Measurements from ENCODE around the gene KCNQ1OT1. TPM values are rescaled to one million over a fixed set of nuclear protein-coding genes. Genes with fewer than 3 reads are reported as not detected.

The KCNQ1OT1 gene
- polyA plus RNA-seq, 6 donors from 2014 or later, result 0.08 to 0.28 (median 0.12) TPM

DNA sequence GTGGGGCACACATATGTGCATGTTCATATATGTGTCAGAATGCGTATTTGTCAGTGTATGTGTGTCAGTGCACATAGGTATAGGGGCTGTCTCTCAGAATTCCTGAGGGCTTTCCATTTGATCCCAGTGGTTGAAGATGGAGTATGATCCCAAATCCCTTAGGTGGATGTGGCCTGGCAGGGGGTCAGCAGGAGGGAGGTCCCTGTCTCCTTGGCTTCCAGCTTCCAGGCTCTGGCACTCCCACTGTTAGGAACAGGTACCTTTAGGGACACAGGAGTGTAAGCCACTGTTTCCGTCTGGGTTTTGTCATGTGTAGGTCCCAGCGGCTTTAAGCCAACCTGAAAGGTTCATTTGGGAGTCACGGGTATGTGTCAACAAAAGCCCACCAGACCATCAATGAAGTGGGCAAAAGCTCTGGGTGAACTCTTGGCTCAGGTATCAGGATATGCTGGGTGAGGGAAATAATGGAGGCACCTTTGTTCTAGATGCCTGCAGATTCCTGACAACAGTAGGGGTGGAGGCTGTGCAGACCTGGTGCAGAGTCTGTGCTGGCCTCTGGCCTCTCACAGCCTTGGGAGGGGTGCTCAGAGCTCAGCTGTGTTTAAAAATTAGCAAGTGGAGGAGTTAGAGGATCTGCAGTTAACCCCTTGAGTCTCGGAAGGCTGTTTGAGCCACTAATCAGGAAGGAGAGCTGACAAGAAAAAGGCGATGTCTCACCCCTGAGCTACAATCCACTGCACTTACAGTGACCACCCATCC lies 9.0 kb downstream of the KCNQ1OT1 start:
- Mint-ChIP-seq H3K4me1 (peaks cover 34 to 43% (median 36%) of the 10 kb centered on the region in 3 donors), H3K4me3 (no peak overlapping the region), H3K27me3 (no peaks in the 10 kb centered on the region), H3K9me3 (no peaks in the 10 kb centered on the region), H3K27ac (no peak overlapping the region), H3K36me3 (no peaks in the 10 kb centered on the region)
- ATAC-seq (ENCODE audit: low read depth in 2 of 2) (no peak), DNase-seq (no peak)

DNA sequence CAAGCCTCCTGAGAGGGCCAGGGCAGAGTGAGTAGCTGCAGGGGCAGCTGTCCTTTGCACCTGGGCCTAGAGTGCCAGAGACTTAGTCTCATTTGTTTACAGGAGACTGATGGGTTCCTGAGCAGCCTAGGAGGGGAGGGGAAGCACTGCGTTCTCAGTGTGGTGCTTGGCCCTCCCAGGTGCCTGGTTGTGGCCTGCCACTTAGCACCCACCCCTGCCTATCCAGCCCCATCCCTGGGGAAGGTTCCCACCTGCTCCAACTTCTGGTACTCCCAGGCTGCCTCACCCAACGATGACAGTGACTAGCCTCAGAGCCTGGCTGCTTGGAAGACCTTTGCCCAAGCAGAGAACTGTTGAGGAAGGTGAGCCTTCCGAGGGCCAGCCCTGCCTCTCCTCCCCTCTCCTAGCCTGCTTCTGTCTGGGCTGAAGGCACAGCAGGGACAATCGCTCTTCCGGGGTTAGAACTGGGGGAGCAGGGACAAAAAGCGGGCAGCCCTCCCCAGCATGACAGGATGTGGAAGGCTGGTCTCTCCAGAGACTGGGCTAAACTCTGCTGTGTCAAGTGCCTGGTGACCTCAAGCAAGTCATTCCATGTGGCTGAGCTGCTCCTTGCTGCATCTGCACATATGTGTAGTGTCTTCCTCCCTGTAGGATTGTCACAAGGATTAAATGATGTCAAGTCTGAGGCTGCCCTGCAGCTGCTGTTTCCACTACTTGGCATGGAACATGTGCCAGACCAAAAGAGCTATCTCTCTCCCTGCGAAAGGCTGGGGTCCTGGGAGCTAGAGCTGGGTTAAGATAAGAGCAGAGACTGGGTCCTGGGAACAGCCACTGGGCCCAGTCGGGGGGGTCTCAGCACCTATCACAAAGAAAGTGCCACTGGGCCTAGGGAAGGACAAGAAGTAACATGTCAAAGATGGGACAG lies 9.9 kb downstream of the KCNQ1OT1 start:
- Mint-ChIP-seq H3K9me3 (no peaks in the 10 kb centered on the region), H3K4me1 (peaks cover 30 to 35% (median 32%) of the 10 kb centered on the region in 3 donors), H3K36me3 (no peaks in the 10 kb centered on the region), H3K27ac (peak overlapping the region in 2 of 6 donors; percentile 82 to 89), H3K27me3 (no peaks in the 10 kb centered on the region), H3K4me3 (peak overlapping the region in 3 of 8 donors; percentile 20 to 53 (median 21))
- DNase-seq (no peak), ATAC-seq (ENCODE audit: low read depth in 2 of 2) (no peak)

DNA sequence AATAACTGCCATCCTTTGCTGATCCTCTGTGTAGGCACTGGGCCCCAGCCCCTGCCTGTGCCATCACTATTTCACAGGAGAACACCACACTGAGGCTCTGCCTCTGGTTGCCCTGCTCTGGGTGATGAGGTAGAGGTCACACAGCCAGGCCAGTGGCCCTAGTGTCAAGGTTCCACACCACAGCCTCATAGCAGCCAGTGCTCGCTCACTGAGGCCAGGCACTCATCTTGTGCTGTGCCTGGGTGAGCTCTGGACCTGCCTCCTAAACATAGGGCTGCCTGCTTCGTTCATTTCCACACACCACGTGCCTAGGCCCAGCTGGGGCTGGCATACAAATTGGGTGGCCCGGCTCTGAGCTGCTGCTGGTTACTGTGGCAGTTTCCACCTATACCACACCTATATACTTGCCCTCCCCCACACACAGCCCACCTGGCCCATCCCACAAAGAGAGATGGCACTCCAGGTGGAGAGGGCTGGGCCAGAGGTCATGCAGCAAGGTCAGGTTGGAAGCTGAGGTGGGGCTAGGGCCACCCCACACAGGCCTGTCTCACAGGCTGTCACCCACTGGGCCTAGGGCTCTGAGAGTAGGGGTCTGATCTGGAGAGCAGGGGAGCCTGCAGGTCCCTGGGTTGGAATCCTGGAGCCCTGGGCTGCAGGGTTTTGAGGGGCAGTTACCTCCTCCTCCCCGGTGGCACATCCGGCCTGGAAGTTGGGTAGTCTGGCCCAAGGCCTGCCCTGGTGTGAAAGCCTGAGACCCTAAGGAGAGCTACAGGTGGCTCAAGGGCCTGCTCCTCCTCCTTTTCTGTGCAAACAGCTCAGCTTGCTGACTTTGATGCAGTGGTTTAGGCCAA lies 11.2 kb downstream of the KCNQ1OT1 start:
- Mint-ChIP-seq H3K36me3 (no peaks in the 10 kb centered on the region), H3K27ac (peak overlapping the region in 1 of 6 donors; percentile 53), H3K27me3 (no peaks in the 10 kb centered on the region), H3K4me1 (peaks cover 21 to 24% (median 22%) of the 10 kb centered on the region in 3 donors), H3K9me3 (no peaks in the 10 kb centered on the region), H3K4me3 (peak overlapping the region in 1 of 8 donors; percentile 15)
- DNase-seq (no peak), ATAC-seq (ENCODE audit: low read depth in 2 of 2) (no peak)

DNA sequence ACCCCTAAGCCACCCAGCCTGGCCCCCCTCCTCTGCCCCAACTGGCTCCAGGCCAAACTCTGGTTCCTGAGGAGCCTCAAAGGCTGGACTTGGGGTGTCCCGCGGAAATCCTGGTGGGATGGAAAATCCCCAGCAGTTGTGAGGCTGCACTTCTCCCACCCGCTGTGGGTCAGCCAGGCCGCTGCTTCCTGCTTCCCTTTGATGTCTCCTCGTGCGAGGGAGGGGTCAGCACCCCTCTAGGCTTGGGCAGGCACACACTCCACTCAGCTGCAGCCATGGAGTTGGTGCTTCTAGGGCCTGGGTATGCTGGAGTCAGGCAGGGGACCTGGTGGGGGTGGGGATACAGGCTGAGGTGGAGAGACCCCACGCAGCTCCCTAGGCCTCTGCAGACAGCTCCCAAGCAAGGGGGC lies 12.0 kb downstream of the KCNQ1OT1 start:
- H3K36me3 Mint-ChIP-seq, result no peaks in the 10 kb centered on the region
- DNase-seq (no peak), ATAC-seq (ENCODE audit: low read depth in 2 of 2) (no peak)
- no peaks in the 10 kb centered on the region for H3K27me3 Mint-ChIP-seq
- H3K27ac Mint-ChIP-seq, result peak overlapping the region in 1 of 6 donors; percentile 53
- H3K4me3 Mint-ChIP-seq, result no peak overlapping the region
- no peaks in the 10 kb centered on the region for H3K9me3 Mint-ChIP-seq
- peaks cover 18 to 23% (median 20%) of the 10 kb centered on the region in 3 donors for H3K4me1 Mint-ChIP-seq

DNA sequence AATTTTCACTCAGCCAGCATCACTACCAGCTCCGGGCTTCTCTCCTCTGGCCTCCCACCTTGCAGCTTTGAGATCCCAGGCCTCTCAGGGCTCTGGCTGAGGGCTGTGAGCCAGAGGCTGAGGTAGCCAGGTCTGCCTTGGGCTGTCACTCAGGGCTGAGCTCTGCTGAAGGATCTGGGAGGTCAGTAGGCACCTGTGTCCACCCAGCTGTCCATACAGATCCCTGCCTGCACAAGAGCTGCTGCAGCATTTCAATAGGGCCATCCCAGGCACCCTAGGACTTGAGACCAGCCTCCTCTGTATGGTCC lies 12.6 kb downstream of the KCNQ1OT1 start:
- no peak for ATAC-seq (ENCODE audit: low read depth in 2 of 2)
- peaks cover 15 to 18% (median 15%) of the 10 kb centered on the region in 3 donors for H3K4me1 Mint-ChIP-seq
- no peaks in the 10 kb centered on the region for H3K9me3 Mint-ChIP-seq
- H3K27me3 Mint-ChIP-seq, result no peaks in the 10 kb centered on the region
- DNase-seq, result no peak
- H3K36me3 Mint-ChIP-seq, result no peaks in the 10 kb centered on the region
- H3K4me3 Mint-ChIP-seq, result no peak overlapping the region
- H3K27ac Mint-ChIP-seq, result no peak overlapping the region

DNA sequence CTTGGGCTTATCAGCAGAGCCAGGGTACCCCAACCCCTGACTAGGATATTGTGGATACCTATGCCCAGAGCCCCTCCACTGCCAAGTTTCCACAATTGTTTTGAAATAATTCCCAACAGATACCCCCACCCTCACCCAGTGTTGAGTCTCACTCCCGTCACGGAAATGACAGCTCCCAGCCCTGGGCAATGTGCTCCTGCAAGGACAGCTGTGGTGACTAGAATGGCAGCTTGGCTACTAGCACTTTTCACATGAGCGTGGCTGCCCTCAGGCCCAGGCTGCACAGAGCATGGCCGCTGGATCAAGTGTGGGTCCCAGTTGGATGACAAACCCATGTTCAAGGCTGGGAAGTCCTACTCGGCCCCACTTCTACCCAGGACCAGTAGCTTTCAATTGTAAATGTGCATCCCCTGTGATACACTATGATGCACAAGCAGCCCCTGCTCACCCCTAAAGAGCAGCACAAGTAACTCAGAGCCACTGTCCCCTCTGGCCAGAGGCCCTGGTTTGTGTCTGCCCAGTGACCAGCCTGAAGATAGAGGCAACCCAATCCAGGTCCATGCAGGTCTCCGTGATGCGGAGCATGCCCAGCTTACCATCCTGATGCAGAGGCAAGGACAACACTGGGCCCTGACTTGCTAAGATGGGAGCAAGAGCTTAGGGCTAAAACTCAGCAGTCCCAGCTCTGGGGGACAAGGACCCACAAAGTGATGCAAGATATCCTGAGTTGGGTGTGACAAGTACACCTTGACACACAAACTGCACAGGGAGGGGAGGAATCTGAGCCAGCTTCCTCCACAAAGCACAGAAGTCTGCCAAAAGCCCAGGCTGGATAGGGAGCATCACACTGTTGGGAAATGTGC lies 13.2 kb downstream of the KCNQ1OT1 start:
- Mint-ChIP-seq H3K4me1 (peaks cover 15 to 19% (median 15%) of the 10 kb centered on the region in 3 donors), H3K36me3 (no peaks in the 10 kb centered on the region), H3K4me3 (no peak overlapping the region), H3K27me3 (no peaks in the 10 kb centered on the region), H3K27ac (no peak overlapping the region), H3K9me3 (no peaks in the 10 kb centered on the region)
- DNase-seq (no peak), ATAC-seq (ENCODE audit: low read depth in 2 of 2) (no peak)

DNA sequence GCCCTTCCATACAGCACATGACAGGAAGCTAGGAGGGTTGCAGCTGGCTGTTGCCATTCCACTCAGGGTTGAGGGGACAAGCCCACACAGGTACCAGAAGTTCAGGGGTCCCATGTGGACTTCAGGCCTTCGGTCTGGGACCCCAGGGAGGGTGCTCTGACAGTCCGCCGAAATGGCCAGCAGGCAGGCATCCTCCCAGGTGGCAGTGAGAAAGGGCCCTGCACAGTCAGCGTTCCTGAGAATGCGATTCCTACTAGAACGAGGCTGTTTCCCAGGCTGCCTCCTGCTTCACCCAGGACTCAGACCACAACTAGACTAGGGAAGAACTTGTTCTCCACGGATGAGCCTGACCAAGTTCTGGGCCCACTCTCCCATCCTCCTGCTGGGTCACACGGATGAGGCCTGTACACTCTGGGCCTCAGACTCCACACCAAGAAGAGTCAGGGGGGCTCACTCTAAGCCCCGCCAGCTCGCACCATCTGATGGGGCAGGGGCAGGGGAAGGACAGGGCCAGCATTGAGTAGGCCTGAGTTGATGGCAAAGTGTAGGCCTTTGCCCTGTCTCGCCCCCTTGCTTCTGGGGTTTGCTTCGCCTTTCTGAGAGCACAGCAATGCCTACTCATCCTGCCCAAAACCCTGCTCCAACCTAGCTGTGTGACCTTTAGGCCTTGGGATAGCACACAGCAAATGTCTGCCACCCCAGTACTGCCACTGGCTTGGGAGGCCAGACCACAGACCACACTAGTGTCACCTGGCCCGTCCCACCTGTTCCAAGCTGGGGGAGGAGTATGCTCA lies 14.0 kb downstream of the KCNQ1OT1 start:
- DNase-seq (no peak), ATAC-seq (ENCODE audit: low read depth in 2 of 2) (no peak)
- H3K4me1 Mint-ChIP-seq, result peaks cover 21 to 23% (median 22%) of the 10 kb centered on the region in 3 donors
- no peaks in the 10 kb centered on the region for H3K36me3 Mint-ChIP-seq
- H3K4me3 Mint-ChIP-seq, result no peak overlapping the region
- H3K27ac Mint-ChIP-seq, result no peak overlapping the region
- H3K27me3 Mint-ChIP-seq, result no peaks in the 10 kb centered on the region
- H3K9me3 Mint-ChIP-seq, result no peaks in the 10 kb centered on the region

DNA sequence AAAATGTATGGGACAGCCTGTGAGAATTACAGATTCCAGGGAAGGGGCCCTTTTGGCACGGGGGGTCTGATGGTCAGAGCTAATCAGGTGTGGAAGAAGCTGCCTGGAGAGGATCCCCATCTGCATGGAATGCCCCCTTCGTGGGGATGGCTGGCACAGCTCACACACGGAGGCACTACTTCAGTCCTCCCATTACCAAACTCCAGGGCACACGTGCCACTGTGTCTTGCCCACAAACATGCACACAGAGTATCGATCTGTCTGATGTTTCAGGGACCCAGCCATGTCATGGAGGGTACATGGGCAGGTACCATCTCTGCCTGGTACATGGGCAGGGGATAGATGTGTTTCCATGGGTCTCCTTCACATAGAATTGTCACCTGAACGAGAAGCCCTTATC lies 14.7 kb downstream of the KCNQ1OT1 start:
- no peaks in the 10 kb centered on the region for H3K27me3 Mint-ChIP-seq
- ATAC-seq (ENCODE audit: low read depth in 2 of 2) (no peak), DNase-seq (no peak)
- no peak overlapping the region for H3K27ac Mint-ChIP-seq
- no peak overlapping the region for H3K4me3 Mint-ChIP-seq
- H3K36me3 Mint-ChIP-seq, result no peaks in the 10 kb centered on the region
- peaks cover 17 to 23% (median 22%) of the 10 kb centered on the region in 3 donors for H3K4me1 Mint-ChIP-seq
- H3K9me3 Mint-ChIP-seq, result no peaks in the 10 kb centered on the region

DNA sequence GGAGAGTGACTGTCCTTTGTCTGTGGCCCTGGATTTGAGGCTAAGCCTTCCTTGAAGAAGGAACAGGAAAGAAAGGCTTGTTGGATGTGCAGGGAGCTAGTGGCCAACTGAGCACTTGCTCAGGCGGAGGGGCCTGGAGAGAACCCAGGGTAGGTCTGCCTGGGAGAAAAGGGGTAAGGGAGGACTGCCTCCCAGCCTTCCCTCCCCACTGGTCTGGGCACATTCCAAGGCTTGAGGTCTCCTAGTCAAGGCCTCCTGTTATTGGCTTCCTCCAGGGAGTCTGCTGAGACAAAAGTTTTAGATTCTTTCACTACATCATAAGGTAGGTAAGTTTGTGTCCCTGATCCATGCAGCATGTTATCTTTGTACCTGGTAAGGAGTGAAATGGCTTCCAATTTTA lies 15.2 kb downstream of the KCNQ1OT1 start:
- H3K9me3 Mint-ChIP-seq, result no peaks in the 10 kb centered on the region
- no peak overlapping the region for H3K4me3 Mint-ChIP-seq
- ATAC-seq (ENCODE audit: low read depth in 2 of 2) (no peak), DNase-seq (no peak)
- no peaks in the 10 kb centered on the region for H3K36me3 Mint-ChIP-seq
- peaks cover 16 to 21% (median 17%) of the 10 kb centered on the region in 3 donors for H3K4me1 Mint-ChIP-seq
- no peaks in the 10 kb centered on the region for H3K27me3 Mint-ChIP-seq
- H3K27ac Mint-ChIP-seq, result no peak overlapping the region

DNA sequence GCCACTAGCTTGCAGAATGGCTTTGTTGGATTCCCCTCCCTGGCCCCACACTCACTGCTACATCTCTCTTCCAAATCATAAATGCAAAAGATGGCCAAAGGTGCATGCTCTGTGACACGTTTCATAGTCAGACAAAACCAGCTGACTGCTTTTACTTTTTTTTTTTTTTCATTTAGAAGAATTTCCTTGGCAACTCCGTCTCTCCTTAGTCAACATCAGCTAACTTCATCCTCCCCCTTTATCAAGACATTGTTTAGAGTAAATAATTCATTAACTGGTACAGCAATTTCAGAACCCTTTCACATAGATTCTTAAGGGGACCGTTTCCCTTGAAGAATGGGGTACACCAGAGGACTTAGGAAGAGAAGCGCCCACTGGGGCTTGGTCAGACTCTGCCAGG lies 16.0 kb downstream of the KCNQ1OT1 start:
- ATAC-seq (ENCODE audit: low read depth in 2 of 2) (no peak), DNase-seq (no peak)
- H3K27ac Mint-ChIP-seq, result no peak overlapping the region

DNA sequence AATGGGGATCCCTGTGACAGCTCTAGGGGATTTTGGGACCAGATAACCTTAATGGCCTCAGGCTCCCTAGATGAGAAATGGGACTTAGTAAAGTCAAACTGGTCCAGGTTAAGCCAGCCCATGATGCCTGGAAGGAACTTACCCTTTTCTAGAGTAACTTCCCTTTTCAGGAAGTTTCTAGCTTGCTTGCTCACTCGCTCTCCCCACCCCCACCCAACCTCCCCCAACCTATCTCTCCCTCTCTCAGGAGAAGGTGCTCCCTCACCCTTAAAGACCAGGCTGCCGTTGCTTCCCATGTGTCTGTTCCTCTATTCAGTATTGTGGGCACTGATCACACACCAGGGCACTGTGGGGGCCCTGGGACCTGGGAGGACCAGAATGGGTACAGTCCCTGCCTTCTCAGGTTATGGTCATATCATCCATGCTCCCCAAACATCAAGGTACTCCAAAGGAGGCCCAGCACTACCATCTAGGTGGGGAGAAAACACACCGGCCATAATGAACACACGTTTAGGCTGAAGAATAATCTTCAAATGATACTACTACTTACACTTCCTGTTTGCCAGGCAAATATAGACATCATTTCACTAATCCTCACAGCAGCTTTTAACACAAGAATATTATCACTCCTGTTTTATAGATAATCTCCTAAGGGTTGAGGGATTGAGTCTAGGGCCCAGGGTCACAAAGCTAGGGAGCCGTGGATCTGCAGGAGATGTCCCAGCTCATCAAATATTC lies 18.2 kb downstream of the KCNQ1OT1 start:
- no peaks in the 10 kb centered on the region for H3K27me3 Mint-ChIP-seq
- no peak for DNase-seq
- H3K4me1 Mint-ChIP-seq, result peaks cover 23 to 27% (median 24%) of the 10 kb centered on the region in 3 donors
- ATAC-seq (ENCODE audit: low read depth in 2 of 2), result peak; percentile 46 to 61
- peak overlapping the region in 6 of 8 donors; percentile 28 to 64 (median 40) for H3K4me3 Mint-ChIP-seq
- H3K9me3 Mint-ChIP-seq, result peaks cover 0 to 3% (median 0%) of the 10 kb centered on the region in 7 donors
- peaks cover 0 to 4% of the 10 kb centered on the region in 2 donors for H3K36me3 Mint-ChIP-seq
- H3K27ac Mint-ChIP-seq, result peak overlapping the region in 5 of 6 donors; percentile 32 to 88 (median 80)

More for the DNA sequence above, 16.0 kb downstream of the KCNQ1OT1 start:
- Mint-ChIP-seq H3K27me3 (no peaks in the 10 kb centered on the region), H3K4me1 (peaks cover 15 to 21% (median 17%) of the 10 kb centered on the region in 3 donors), H3K4me3 (no peak overlapping the region), H3K36me3 (no peaks in the 10 kb centered on the region), H3K9me3 (no peaks in the 10 kb centered on the region)

Measured in naive B cell (primary cell).